HG03039 (cell line): ENCODE measurements around the gene ADM2.
"Not testable (repeated sequence)": the region's sequence is repeated elsewhere in the genome, so short reads cannot be mapped to it uniquely, and the experiment has no call there.

Experiments
- ATAC-seq: cut with Tn5 transposase; IDR thresholded peaks from one replicate; pipeline ENCODE4 v1.9.1; 2021; ENCODE audit warnings: mild to moderate bottlenecking, moderate library complexity; ENCODE audit not compliant: unreplicated experiment

ADM2 gene

DNA sequence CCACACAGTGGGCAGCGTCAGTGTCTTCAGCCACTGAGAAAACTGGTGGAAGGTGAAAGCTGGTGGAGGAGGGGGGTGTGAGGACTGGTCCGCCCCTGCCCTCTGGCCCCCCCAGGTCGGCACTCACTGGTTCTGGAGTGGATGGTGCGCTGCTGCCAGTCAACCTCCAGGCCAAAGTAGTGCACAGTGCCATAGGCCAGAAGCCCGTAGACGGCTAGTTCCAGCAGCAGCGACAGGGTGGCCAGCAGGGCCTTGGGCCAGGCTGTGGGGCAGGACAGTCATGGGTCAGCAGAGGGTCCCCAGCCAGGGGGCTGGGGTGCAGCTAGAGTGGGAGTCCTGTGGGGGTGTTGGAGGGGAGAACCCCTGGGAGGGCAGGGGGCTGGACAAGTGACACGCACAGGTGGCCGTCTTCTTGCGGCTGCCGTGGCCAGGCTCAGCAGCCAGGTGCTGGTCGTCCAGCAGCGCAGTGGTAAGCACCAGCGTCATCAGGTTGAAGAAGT, 24.0 kb downstream of the ADM2 start:
- ATAC-seq = no peak

DNA sequence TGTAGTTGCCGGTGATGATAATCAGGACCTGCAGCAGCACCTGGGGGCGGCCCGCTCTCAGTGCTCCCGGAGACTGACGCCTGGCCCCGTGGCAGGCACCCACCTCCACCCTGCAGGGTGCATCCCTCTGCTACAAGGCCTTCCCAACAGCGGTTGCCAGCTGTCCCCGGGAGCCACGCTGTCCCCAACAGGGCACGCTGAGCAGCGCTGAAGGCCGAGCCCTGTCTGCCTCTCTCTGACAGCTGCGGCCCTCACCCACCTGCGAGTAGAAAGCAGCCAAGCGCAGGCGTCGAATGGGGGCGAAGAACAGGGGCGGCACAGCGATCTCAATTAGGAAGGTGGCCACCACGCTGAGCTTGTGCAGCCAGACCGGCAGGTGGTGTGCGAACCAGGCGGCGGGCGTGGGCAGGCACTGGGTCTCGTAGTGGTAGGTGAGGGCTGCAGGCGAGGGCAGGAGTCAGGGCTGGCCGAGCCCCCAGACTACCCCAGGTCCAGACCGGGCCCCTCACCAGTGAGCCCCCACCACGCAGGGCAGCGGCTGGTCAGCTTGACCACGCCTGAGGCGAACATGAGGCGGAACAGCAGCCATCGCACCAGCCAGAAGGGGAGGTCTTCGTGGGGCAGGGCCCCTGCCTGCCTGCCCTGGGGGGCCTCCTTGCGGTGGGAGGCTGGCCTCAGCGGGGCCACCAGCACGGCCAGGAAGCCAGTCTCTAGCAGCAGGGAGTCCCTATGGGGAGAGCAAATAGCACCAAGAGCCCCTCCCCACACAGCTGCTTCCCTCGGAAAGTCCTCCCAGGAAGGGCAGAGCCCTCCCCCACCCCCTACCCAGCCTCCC, 24.6 kb downstream of the ADM2 start:
- ATAC-seq = no peak

DNA sequence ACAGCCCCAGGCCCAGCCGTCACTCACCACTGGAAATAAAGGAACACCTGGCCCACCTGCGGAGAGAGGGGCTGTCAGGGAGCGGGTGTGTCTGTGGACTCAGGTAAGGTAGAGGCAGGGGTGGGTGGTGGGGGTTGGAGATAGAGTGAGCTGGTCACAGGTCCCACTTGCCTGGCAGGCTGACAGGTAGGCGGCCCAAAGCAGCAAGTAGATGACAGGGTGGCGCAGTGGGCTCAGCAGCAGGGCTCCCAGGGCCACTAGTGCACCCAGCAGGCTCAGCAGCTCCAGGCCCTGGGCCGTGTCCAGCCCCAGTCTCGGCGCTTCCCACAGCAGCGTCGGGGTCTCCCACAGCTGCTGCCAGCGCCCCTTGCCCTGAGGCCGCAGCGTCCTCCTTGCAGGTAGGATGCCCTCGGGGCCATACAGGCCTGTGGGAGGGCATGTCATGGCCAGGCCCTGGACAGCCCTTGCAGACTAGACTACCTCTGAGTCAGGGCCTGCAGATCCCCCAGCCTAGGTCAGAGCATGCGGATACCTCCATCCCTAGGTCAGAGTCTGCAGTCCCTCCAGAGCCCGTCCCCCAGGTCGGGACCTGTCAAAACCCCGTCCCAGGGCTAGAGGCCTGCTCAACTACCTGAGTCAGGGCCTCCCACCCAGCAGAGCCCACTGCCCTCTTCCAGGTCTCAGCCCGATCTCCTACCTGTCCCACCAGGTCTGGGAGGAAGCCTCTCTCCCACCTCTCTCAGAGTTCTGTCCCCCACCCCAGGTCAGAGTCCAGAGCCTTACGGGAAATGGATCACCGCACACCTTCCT, 25.5 kb downstream of the ADM2 start:
- ATAC-seq = peak; percentile 2

DNA sequence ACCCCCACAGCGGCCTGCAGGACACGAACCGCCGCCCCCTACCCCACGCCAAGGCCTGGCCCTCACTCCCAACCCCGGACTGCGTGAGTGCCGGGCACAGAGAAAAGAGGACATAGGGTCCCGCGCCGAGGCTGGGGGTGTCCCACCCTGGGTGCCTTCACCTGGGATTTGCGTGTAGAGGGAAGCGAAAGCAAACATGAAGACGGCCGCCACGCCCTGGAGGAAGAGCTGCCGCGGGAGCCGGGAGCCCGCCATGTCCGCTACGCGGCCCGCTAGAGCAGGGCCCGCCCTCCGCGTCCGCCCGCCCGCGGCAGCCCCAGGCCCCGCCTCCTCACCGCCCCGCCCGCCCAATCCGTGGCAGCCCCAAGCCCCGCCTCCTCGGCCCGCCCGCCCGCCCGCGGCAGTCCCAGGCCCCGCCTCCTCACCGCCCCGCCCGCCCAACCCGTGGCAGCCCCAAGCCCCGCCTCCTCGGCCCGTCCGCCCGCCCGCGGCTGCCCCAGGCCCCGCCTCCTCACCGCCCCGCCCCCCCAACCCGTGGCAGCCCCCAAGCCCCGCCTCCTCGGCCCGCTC, 26.2 kb downstream of the ADM2 start, which contains the start of gene LMF2:
Gene LMF2 (minus strand): TSS at position 282 of the 570 bp plus-strand sequence. CDS start 27 bp downstream, at position 255.
- ATAC-seq = peak; percentile 40

DNA sequence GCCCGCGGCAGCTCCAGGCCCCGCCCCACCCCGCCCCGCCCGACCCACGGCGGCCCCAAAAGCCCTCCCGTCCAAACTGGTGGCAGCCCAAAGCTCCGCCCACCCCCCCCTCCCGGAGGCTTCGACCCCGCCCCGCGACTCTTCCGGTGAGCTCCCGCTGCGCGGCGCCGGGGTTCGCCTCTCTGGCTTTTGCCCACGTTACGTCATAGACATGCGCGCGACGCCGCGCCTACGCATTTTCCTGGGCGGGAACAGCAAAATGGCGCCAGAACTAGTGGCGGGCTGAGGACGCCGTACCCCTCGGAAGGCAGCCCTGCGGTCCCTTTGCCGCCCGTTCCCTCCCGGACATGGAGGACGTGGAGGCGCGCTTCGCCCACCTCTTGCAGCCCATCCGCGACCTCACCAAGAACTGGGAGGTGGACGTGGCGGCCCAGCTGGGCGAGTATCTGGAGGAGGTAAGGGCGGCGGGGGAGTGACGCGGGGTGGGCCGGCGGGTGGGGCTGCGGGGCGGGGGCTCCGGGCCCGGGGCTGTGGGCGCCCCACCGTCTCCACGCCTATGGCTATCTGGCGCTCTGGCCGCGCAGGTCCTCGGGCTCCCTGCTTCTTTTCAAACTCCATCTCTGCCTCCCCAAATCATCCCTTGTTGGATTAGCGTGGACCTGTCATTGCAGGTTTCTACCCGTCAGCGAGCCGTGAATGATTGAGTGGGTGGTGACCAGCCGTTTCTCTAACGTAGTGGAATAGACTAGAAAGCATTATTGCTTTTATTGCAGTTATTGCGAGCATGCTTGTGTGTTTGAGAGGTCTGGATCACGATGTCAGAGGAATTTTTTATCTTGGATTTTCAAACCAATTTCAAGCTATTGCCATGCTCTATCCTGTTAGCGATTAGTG, 26.9 kb downstream of the ADM2 start, which contains the start of gene NCAPH2:
Gene NCAPH2 (plus strand): TSS at position 234 of the 894 bp plus-strand sequence. CDS start 114 bp downstream, at position 348.
- ATAC-seq = peak; percentile 53

DNA sequence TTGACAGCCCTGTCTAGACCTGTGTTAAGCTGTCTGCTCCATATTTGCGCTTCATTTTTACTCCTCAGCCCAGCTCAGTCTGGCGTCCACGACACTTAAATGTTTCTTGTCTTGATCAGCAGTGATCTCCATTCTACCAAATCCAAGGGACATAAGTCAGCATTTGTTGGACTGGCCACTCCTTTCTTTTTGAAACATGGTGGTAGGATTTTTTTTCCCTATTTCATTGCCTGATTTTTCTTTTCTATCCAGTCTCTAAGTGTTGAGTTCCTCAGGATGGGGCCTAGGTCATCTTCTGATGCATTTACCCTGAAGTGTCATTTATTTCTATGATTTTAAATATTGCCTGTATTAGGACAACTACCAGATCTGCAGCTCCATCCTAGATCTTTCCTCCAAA, 27.6 kb downstream of the ADM2 start:
- no peak for ATAC-seq

DNA sequence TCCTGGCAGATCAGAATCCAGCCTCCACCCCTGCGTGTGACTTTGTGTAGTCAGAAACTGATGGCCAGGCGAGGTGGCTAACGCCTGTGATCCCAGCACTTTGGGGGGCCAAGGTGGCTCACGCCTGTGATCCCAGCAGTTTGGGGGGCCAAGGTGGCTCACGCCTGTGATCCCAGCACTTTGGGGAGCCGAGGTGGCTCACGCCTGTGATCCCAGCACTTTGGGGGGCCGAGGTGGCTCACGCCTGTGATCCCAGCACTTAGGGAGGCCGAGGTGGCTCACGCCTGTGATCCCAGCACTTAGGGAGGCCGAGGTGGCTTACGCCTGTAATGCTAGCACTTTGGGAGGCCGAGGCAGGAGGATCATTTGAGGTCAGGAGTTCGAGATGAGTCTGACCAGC, 31.8 kb downstream of the ADM2 start:
- no peak for ATAC-seq

DNA sequence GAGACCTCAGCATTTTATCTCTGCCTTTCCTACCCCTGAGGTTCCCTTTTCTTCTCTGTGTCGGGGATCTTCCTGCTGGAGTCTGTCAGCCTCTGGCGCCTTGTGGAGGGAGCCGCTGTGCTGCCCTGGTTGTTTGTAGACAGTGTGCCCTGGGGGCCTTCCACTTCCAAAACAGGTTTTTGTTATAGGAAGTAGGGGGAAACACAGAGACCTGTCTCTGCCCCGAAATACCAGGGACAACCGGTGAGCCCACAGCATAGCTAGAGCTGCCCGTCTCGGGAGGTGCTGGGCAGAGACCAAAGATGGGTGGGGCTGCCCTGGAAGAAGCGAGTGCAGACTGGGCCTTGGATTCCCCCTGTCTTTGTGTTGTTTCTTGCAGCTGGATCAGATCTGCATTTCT, 34.7 kb downstream of the ADM2 start:
- no peak for ATAC-seq

DNA sequence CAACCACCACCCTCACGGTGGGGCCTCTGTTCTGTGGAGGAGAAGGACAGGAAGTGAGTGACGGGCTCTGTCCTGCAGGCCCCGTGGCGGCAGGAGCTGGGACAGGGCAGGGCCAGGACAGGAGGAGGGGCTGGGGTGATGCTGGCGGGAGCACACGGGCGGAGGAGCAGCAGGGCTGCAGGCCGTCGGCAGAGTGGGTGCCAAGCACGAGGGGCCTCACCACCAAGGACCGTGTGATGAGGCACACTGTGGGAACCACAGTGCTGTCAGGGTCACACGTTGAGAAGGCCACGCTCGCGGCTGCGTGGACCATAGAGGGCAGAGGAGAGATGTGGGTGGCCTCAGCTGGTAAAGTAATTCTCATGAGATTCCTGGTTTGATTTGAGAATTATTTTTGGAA, 35.5 kb downstream of the ADM2 start:
- no peak for ATAC-seq

DNA sequence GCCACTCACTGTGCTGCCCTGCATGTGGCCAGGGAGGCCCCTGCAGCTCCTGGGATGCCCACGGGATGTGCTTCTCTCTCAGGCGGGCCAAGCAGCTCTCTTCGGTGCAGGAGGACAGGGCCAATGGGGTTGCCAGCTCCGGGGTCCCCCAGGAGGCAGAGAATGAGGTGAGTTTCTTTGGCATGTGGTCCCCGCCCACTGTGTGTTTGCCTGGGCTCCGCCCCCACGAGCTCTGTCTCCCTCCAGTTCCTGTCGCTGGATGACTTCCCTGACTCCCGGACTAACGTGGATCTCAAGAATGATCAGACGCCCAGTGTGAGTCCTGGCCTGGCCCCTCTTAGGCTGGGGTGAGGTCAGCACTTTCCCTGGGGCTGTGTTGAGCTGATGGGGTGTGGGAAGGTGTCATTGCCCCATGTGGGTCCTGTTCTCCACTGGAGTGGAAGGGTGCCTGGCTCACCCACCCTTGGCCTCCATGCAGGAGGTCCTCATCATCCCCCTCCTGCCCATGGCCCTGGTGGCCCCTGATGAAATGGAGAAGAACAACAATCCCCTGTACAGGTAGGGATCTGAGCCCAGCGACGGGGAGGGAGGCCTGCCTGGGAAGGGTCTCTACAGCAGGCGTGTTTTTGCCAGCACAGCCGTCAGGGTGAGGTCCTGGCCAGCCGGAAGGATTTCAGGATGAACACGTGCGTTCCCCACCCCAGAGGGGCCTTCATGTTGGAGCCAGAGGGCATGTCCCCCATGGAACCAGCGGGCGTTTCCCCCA, 36.3 kb downstream of the ADM2 start:
- ATAC-seq = no peak

DNA sequence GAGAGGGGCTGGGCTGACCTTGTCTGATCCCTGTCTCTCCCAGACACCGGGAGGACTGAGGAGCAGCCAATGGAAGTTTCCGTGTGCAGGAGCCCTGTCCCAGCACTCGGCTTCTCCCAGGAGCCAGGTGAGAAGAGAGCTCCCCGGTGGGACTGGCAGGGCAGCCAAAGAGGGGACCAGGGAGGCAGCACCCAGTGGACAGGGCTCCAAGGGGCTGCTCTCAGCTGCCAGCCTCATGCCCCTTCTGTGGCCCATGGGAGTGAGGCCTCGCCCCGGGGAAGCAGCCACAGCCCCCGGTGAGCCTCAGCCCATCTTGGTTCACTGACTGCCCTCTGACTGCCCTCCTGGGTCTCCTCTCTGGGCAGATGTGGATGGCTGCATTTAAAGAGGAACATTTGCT, 37.3 kb downstream of the ADM2 start:
- no peak for ATAC-seq

DNA sequence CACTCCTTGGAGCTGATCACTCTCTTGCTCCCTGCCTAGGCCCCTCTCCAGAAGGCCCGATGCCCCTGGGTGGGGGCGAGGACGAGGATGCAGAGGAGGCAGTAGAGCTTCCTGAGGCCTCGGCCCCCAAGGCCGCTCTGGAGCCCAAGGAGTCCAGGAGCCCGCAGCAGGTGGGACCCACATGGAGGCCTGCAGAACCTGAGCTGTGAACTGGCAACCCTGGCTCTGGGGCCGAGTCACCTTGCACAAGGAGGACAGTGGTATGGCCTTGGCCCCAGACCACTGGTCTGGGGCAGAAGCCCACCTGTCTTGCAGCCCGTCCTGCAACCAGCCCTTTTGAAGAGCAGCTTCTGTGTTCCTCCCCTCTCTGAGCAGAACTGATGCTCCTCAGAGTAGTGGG, 37.8 kb downstream of the ADM2 start:
- ATAC-seq = no peak

DNA sequence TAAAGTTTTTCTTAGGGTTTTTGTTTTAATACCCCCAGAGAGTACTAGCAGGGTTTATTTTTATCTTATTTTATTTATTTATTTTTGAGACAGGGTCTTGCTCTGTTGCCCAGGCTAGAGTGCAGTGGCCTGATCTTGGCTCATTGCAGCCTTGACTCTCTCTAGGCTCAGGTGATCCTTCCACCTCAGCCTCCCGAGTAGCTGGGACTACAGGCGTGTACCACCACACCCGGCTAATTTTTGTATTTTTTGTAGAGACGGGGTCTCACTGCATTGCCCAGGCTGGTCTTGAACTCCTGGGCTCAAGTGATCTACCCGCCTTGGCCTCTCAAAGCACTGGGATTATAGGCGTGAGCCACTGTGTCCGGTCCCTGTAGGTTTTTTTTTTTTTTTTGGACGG, 38.8 kb downstream of the ADM2 start:
- ATAC-seq = not testable (repeated sequence)

DNA sequence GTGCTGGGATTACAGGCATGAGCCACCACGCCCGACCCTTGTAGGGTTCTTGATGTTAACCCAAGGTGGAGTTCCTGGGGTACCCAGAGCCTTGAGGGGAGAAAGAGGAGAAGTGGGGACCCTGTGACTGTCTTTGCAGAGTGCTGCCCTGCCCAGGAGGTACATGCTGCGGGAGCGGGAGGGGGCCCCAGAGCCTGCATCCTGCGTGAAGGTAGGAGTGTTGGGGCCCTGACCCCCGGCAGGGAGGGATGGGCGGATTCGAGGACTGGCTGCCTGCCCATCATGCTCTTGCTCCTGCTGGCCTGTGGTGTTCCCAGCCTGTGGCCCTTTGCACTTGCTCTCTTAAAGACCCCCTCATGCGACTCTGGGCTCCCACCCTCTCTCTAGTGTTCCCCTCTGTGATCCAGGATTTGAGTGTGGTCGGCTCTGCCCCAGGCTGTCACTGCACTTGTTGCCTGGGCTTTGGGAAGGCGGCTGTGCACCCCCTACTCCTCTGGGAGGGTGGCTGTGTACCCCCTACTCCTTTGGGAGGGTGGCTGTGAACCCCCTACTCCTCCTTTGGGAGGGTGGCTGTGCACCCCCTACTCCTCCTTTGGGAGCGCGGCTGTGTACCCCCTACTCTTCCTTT, 39.6 kb downstream of the ADM2 start:
- ATAC-seq = no peak

DNA sequence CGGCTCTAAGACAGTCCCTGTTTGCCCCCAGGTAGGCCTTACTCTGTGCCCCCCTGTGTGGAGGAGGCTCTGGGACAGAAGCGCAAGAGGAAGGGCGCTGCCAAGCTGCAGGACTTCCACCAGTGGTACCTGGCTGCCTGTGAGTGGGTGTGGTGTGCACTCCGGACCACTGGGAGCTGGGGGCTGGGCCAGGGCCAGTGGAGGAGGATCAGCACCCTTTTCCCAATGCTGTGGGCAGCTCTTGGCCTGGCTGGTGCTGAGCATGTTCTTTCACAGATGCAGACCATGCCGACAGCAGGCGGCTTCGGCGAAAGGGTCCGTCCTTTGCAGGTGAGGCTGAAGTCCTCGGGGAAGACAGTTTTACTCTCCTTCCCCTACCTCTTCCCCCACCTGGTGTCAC, 40.4 kb downstream of the ADM2 start:
- no peak for ATAC-seq

DNA sequence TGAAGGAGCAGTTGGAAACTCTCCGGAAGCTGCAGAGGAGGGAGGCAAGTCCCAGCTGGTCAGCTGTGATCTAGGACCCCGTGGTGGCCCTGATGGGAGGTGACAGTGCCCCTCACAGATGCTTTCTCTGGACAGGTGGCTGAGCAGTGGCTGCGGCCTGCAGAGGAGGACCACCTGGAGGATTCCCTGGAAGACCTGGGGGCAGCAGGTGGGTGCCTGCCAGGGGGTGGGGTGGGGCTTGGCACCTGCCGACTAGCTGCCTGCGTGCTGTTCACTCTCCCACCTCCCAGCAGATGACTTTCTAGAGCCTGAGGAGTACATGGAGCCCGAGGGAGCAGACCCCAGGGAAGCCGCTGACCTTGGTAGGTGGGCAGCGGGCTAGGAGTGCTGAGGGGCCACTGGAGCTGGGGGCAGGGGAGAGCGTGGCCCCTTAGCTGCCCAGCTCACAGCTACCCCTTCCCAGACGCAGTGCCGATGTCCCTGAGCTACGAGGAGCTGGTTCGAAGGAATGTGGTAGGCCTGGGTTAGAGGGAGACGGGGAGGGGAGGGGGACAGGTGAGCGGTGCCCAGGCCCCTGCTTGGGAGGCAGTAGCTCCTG, 41.0 kb downstream of the ADM2 start:
- ATAC-seq = no peak

DNA sequence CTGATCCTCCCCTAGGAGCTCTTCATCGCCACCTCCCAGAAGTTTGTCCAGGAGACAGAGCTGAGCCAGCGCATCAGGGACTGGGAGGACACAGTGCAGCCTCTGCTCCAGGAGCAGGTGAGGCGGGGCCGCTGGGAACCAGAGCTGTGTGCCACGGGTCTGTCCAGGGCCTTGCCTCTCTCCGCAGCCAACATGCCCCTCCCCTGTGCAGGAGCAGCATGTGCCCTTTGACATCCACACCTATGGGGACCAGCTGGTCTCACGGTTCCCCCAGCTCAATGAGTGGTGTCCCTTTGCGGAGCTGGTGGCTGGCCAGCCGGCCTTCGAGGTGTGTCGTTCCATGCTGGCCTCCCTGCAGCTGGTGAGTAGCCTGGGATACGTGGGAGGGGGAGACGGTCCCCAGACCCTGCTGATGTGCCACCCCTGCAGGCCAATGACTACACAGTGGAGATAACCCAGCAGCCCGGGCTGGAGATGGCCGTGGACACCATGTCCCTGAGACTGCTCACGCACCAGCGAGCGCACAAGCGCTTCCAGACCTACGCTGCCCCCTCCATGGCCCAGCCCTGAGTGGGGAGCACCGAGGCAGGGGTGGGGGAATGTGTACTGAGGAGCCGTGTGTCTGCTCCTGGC, 41.6 kb downstream of the ADM2 start:
- no peak for ATAC-seq

DNA sequence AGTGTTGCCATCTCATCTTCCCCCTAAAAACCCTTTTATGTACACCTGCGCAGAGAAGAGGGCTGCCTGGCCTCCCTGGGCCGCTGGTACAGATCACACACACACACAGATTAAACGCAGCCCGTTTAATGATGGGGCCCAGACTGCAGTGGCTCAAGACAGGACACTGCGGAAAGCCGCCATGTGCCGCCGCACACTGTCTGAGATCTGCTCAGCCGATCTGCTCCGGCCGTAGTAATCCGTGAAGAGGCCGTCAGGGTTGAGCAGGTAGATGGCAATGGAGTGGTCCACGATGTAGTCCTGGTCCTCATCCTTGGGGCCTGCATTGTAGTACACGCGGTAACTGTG, 42.1 kb downstream of the ADM2 start:
- no peak for ATAC-seq
